ENCODE results near the gene POLR2J.
"Not testable (repeated sequence)": the region's sequence is repeated elsewhere in the genome, so short reads cannot be mapped to it uniquely, and the experiment has no call there.

DNA sequence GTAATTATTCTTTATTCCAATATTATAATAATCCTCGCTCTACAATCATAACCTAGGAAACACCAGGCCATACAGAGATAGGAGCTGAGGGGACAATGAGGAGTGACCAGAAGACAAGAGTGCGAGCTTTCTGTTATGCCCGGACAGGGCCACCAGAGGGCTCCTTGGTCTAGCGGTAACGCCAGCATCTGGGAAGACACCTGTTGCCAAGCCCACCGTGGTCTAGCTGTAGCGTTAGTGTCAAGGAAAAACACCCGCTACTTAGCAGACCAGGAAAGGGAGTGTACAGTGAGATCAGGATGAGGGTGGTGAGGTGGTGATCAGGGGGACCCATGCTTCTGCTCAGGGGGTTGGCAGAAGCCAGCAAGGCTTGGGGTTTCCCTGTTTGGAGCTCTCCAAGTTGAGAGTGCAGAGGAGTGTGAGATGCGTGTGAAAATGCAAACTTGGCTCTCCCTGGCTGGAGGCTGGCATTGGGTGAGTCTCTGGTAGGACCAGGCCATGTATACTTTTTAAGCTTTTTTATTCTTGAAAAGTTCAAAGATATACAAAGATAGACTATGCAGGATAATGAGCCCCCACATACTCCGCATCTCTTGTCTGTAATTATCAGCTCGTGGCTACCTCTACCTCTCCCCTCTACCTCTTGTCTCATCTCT lies 1.4 kb upstream of the POLR2J start:
- TF ChIP-seq TAF1 (IDR thresholded peaks at IDR 0.05; ENCODE audit: borderline replicate concordance, low read depth, low read length); POLR2A (IDR thresholded peaks at IDR 0.05; ENCODE audit: low read depth, low read length): not testable (repeated sequence)

Measured in GM12892 (cell line).